Astrocyte of the spinal cord (primary cell): Measurements from ENCODE around the gene NTNG1.

Experiments used
- DNase-seq: peaks from one replicate; pipeline ENCODE4 v3.0.0; 2011; ENCODE audit warnings: low read depth, low spot score
- H3K4me3 ChIP-seq: 2 replicates; pipeline ENCODE4 v1.5.1; 2011; ENCODE audit warnings: low read depth, mild to moderate bottlenecking, low read length, moderate library complexity
- CTCF ChIP-seq: IDR thresholded peaks from 2 replicates; pipeline ENCODE4 v1.5.1; 2012; ENCODE audit warnings: low read depth, mild to moderate bottlenecking, low read length, inconsistent platforms
- in situ Hi-C: cut with HindIII; loops from 2 replicates; pipeline ENCODE4 v1.10.0; 2017; ENCODE audit warnings: low sequenced_read_pairs

The NTNG1 gene

GRCh38 chr1:107404756-107405155, 263.9 kb downstream of the NTNG1 start:
- peak; percentile 68 for DNase-seq
- no peak for TF ChIP-seq CTCF
- in situ Hi-C loops: no loop called here
- no peak overlapping the region for H3K4me3 ChIP-seq

GRCh38 chr1:107405236-107405635, 264.4 kb downstream of the NTNG1 start:
- in situ Hi-C loops: no loop called here
- TF ChIP-seq CTCF: no peak
- H3K4me3 ChIP-seq: no peak overlapping the region
- DNase-seq: peak; percentile 82

GRCh38 chr1:107407011-107407410, 266.2 kb downstream of the NTNG1 start:
- no peak for DNase-seq
- no peak overlapping the region for H3K4me3 ChIP-seq
- in situ Hi-C loops: no loop called here
- no peak for TF ChIP-seq CTCF

- in situ Hi-C loops: no loop called here
- no peak overlapping the region for H3K4me3 ChIP-seq
- no peak for TF ChIP-seq CTCF
- DNase-seq: no peak
Observed at GRCh38 chr1:107413546-107413945, 272.7 kb downstream of the NTNG1 start.

GRCh38 chr1:107413951-107414350, 273.1 kb downstream of the NTNG1 start:
- no peak for DNase-seq
- TF ChIP-seq CTCF: no peak
- H3K4me3 ChIP-seq: no peak overlapping the region
- in situ Hi-C loops: no loop called here

- in situ Hi-C loops: no loop called here
- no peak for DNase-seq
- no peak overlapping the region for H3K4me3 ChIP-seq
- TF ChIP-seq CTCF: no peak
Observed at GRCh38 chr1:107414550-107414949, 273.7 kb downstream of the NTNG1 start.

- in situ Hi-C loops: no loop called here
- DNase-seq: no peak
- TF ChIP-seq CTCF: no peak
- no peak overlapping the region for H3K4me3 ChIP-seq
Observed at GRCh38 chr1:107415241-107415640, 274.4 kb downstream of the NTNG1 start.
